NCI-H2227 treated with DMSO at 0.1 percent for 48 hours (cell line): ENCODE results near the gene NRG3.
"Not testable (repeated sequence)": the region's sequence is repeated elsewhere in the genome, so short reads cannot be mapped to it uniquely, and the experiment has no call there.

Experiments
- DNase-seq: peaks from one replicate; lab custom pipeline; 2025; lab: John Stamatoyannopoulos, UW

NRG3 gene

GRCh38 chr10:82574081-82574480, 699.1 kb downstream of the NRG3 start:
- no peak for DNase-seq

- no peak for DNase-seq
Measured at GRCh38 chr10:82575318-82575717, 700.3 kb downstream of the NRG3 start.

GRCh38 chr10:82576093-82576492, 701.1 kb downstream of the NRG3 start:
- no peak for DNase-seq

GRCh38 chr10:82581940-82582339, 706.9 kb downstream of the NRG3 start:
- no peak for DNase-seq

GRCh38 chr10:82591421-82591820, 716.4 kb downstream of the NRG3 start:
- no peak for DNase-seq

GRCh38 chr10:82597840-82598239, 722.8 kb downstream of the NRG3 start:
- no peak for DNase-seq

GRCh38 chr10:82609845-82610244, 734.9 kb downstream of the NRG3 start:
- DNase-seq = no peak

- DNase-seq = no peak
Measured at GRCh38 chr10:82618007-82618406, 743.0 kb downstream of the NRG3 start.

GRCh38 chr10:82621680-82622079, 746.7 kb downstream of the NRG3 start:
- DNase-seq = no peak

- DNase-seq = no peak
Measured at GRCh38 chr10:82622479-82622878, 747.5 kb downstream of the NRG3 start.

- DNase-seq = no peak
Measured at GRCh38 chr10:82625512-82626189, 750.7 kb downstream of the NRG3 start.

GRCh38 chr10:82628373-82628772, 753.4 kb downstream of the NRG3 start:
- no peak for DNase-seq

- DNase-seq = no peak
Measured at GRCh38 chr10:82643076-82643475, 768.1 kb downstream of the NRG3 start.

GRCh38 chr10:82643601-82644000, 768.6 kb downstream of the NRG3 start:
- DNase-seq = no peak

- no peak for DNase-seq
Measured at GRCh38 chr10:82645221-82645620, 770.2 kb downstream of the NRG3 start.

GRCh38 chr10:82653244-82654155, 778.5 kb downstream of the NRG3 start:
- DNase-seq = no peak

GRCh38 chr10:82660205-82660604, 785.2 kb downstream of the NRG3 start:
- no peak for DNase-seq

GRCh38 chr10:82660986-82661385, 786.0 kb downstream of the NRG3 start:
- no peak for DNase-seq

- DNase-seq = no peak
Measured at GRCh38 chr10:82661701-82662100, 786.7 kb downstream of the NRG3 start.

GRCh38 chr10:82668221-82668895, 793.4 kb downstream of the NRG3 start:
- no peak for DNase-seq

- no peak for DNase-seq
Measured at GRCh38 chr10:82674036-82674435, 799.0 kb downstream of the NRG3 start.

- DNase-seq = not testable (repeated sequence)
Measured at GRCh38 chr10:82677932-82678331, 802.9 kb downstream of the NRG3 start.

- not testable (repeated sequence) for DNase-seq
Measured at GRCh38 chr10:82678451-82678850, 803.5 kb downstream of the NRG3 start.
